ENCODE measurements around the gene UTP20.
"Not testable (repeated sequence)": the region's sequence is repeated elsewhere in the genome, so short reads cannot be mapped to it uniquely, and the experiment has no call there.

Gene UTP20

GRCh38 chr12:101327546-101327945 is 47.6 kb downstream of the UTP20 start:
- DNase-seq = no peak

DNA sequence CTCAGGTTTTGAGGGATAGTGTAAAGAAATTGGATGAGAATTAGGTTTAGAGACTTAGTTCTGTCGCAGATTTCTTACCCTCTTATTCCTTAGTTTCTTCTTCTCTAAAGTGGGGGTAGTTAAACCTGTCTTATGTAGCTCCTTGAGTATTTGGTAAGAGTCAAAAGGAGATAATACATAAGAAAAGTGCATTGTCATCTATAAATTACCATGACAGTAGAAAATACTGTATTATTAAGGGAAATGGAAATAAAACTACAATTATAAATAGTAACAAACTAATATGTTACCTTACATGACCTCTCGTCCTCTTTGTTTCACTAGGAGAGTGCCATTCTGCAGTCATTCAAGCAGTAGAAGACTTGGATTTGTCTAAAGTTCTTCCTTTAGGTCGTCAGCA is 49.0 kb downstream of the UTP20 start:
- no peak for DNase-seq

DNA sequence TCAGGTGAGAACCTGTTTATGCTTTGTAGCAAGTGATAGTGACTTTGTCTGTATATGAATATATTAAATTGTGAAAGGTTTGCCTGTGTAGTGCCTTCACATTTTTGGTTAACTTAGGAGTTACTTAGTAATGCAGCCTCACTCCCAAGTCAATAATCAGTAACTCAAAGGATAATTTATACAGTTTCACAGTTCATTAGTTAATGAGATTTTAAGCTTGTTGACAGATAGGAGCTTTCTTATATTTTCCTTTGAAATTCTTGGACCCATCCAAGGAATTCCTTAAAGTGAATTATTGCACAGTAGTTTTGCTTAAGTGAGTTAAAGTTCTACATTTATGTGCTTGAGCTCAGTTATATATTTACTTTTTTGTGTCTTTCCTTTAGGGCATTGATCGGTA is 50.7 kb downstream of the UTP20 start:
- no peak for DNase-seq

DNA sequence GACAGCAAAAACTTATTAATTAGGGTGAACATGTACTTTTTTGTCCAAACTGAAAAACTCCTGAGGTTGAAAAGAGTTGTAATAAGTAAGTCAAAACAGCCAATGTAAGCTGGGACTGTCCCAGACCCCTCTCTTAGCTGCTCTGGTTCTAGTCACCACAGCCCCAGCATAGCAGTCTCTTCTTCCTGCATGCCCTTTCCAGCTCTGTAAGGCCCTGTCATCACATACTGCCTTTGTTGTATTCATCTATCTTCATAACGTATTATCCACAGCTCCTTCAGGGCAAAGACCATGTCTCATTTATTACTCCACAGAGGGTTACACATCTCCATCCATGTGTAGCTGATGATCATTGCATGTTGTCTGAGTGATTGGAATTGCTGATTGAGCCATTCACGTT is 56.5 kb downstream of the UTP20 start:
- DNase-seq = no peak

GRCh38 chr12:101338087-101338486 is 58.2 kb downstream of the UTP20 start:
- DNase-seq = no peak

DNA sequence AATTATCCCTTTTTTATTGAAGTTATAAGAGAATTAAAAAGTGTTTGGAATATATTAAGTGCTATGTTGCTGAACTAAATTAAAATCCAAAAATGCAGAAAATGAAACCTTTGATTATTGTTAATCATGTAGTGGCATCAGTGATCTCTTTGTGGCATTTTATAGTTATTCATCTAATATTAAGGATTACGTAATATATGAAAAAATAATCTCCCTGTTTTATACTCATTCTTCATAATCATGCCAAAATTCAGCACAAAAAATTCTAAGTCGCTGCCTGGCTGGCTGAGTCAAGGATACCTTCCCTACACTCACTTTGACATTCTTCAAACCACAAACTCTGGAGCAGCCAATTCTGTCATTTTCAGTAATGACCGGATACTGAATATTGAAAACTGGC is 64.0 kb downstream of the UTP20 start:
- DNase-seq = no peak

DNA sequence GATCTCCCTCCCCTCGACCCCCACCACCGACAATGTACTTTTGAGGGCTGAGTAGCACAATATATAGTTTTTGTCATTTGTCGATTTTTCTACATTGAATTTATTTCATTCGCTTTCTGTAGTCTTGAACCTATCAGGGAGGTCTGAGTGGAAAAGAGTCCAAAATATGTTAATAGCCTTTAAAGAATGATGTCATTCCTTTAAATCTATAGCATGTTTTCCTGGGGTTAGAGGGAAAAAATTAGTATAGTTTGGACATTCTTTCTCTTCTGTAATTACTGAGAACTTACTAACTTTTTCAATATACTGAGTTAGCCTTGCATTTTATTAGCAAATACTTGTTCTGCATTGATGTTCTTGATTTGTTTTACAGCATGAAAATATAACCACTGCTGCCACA is 71.8 kb downstream of the UTP20 start:
- no peak for DNase-seq

- no peak for DNase-seq
Measured at GRCh38 chr12:101356794-101357193, 76.9 kb downstream of the UTP20 start.

GRCh38 chr12:101361455-101361854 is 81.5 kb downstream of the UTP20 start:
- no peak for DNase-seq

GRCh38 chr12:101368016-101368415 is 88.1 kb downstream of the UTP20 start:
- DNase-seq = no peak

GRCh38 chr12:101372431-101372830 is 92.5 kb downstream of the UTP20 start:
- no peak for DNase-seq

GRCh38 chr12:101375573-101375972 is 95.7 kb downstream of the UTP20 start:
- no peak for DNase-seq

- DNase-seq = no peak
Measured at GRCh38 chr12:101379149-101379548, 99.2 kb downstream of the UTP20 start.

DNA sequence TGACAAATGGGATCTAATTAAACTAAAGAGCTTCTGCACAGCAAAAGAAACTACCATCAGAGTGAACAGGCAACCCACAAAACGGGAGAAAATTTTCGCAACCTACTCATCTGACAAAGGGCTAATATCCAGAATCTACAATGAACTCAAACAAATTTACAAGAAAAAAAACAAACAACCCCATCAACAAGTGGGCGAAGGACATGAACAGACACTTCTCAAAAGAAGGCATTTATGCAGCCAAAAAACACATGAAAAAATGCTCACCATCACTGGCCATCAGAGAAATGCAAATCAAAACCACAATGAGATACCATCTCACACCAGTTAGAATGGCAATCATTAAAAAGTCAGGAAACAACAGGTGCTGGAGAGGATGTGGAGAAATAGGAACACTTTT is 111.3 kb downstream of the UTP20 start:
- not testable (repeated sequence) for DNase-seq

GRCh38 chr12:101407049-101407435 is 127.1 kb downstream of the UTP20 start:
- no peak for DNase-seq

- DNase-seq = peak; percentile 78
Measured at GRCh38 chr12:101407436-101408345, 127.8 kb downstream of the UTP20 start, which contains the start of gene ARL1. Gene ARL1 (minus strand): TSS chr12:101407772. CDS start chr12:101407645, 127 bp downstream.

GRCh38 chr12:101410169-101410568 is 130.3 kb downstream of the UTP20 start:
- not testable (repeated sequence) for DNase-seq

DNA sequence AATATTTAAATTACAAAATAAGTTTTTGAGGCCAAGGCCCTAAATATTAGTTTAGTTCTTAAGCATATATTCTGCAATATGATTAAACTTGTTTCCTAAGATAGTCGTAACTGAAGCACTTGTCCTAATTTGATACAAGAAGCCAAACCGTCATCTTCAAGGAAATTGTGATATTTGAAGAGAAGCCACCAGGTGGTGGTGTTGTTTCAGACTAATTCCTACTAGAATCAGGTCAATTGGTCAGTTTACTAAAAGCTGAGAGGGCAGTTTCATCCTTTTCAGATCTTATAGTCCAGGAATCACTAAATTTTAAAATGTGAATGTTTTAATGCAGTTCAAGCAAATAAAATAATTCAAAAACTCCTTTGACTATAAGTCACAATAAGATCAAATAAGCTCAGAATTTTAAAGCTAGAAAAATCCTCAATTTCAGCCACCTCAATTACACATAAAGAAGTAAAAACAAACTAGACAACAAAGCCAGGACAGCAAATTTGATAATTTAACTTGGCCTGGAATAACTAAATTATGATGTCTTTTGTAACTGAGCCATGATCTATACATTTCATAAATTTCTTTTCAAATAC is 134.7 kb downstream of the UTP20 start:
- peak; percentile 45 for DNase-seq

DNA sequence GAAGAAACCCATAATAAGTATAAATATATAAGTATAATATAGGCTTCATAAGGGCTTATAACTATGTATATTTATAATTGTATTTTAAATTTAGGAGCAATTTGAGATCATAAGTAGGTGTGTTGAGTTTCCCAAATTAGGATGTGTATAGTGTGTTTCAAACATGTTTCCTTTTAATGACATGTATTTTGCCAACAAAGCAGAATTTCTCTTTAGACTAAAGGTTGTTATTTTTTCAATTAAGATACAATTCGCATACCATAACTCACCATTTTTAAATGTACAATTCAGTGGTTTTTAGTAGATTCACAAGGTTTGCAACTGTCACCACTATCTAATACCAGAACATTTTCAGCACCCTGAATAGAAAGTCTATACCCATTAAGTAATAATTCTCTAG is 135.3 kb downstream of the UTP20 start:
- DNase-seq = no peak

DNA sequence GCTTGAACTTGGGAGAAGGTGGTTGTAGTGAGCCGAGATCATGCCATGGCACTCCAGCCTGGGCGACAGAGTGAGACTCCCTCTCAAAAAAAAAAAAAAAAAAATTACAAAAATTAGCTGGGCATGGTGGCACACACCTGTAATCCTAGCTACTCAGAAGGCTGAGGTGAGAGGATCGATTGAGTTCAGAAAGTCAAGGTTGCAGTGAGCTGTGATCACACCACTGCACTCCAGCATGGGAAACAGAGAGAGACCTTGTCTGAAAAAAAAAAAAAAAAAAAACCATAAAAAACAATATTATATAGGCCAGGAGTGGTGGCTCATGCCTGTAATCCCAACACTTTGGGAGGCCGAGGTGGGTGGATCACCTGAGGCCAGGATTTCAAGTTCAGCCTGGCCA is 142.2 kb downstream of the UTP20 start:
- DNase-seq = not testable (repeated sequence)

- DNase-seq = no peak
Measured at GRCh38 chr12:101424620-101425019, 144.7 kb downstream of the UTP20 start.

DNA sequence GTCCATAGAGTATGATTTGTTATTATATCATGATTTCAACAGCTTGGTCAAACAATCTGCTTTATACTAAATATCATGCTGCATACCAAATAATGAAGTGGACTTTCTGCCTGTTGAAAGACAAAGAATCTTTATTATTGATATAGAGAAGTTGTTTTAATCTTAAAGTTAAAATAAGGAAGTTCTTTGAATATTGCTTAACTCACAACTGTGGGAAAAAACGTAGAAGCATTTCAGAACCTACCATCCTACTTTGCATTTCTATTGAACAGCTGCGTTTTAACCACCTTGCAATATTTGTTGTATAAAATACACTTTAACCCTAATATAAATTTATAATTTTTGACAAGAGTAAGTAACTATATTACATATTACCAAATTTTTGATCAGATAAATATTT is 150.6 kb downstream of the UTP20 start:
- no peak for DNase-seq

- no peak for DNase-seq
Measured at GRCh38 chr12:101436136-101436535, 156.2 kb downstream of the UTP20 start.

All from CD4-positive, alpha-beta T cell treated with Interleukin-12 subunit alpha and Interleukin-12 subunit beta, for 1 hour (primary cell).